Measurements from ENCODE around the gene TP53INP2.
"Not testable (repeated sequence)": the region's sequence is repeated elsewhere in the genome, so short reads cannot be mapped to it uniquely, and the experiment has no call there.

Gene TP53INP2

DNA sequence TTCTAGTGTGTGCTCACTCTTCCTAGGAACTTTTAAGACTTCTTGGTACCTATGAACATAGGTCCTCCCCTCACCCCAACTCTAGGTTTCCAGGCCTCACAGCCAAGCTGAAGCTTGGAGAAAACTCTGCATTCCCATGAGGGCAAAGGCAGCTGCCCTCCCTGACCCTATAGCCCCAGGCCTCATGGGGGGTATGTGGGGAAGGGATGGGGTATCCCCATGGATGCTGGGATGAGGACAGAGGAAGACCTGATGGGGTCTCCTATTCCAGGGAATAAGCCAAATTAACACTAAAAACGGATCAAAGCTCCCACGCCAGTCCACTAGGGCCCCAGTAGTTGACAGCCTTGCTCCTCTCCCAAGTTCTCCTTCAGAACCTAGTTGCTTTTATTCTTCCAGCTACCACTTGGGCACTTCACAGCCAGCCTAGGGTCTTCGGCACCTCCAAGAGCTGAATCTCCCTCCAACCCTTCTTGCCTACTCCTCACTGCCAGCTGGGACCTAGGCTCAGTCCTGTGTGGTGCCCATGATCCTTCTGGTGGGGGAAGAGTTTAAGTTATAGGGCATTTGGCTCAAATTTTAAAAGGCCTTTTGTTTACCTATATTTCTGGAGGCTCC, 7.8 kb downstream of the TP53INP2 start:
- Mint-ChIP-seq H3K27ac (no peak overlapping the region), H3K9me3 (no peaks in the 10 kb centered on the region), H3K27me3 (ENCODE audit: low read depth, poor library complexity) (peaks cover 28% of the 10 kb centered on the region), H3K4me1 (peaks cover 19% of the 10 kb centered on the region), H3K36me3 (ENCODE audit: low read depth) (peaks cover 20% of the 10 kb centered on the region), H3K4me3 (no peak overlapping the region)
- DNase-seq: no peak
- TF ChIP-seq, protein P1, sequence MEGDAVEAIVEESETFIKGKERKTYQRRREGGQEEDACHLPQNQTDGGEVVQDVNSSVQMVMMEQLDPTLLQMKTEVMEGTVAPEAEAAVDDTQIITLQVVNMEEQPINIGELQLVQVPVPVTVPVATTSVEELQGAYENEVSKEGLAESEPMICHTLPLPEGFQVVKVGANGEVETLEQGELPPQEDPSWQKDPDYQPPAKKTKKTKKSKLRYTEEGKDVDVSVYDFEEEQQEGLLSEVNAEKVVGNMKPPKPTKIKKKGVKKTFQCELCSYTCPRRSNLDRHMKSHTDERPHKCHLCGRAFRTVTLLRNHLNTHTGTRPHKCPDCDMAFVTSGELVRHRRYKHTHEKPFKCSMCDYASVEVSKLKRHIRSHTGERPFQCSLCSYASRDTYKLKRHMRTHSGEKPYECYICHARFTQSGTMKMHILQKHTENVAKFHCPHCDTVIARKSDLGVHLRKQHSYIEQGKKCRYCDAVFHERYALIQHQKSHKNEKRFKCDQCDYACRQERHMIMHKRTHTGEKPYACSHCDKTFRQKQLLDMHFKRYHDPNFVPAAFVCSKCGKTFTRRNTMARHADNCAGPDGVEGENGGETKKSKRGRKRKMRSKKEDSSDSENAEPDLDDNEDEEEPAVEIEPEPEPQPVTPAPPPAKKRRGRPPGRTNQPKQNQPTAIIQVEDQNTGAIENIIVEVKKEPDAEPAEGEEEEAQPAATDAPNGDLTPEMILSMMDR (IDR thresholded peaks at IDR 0.05): no peak

DNA sequence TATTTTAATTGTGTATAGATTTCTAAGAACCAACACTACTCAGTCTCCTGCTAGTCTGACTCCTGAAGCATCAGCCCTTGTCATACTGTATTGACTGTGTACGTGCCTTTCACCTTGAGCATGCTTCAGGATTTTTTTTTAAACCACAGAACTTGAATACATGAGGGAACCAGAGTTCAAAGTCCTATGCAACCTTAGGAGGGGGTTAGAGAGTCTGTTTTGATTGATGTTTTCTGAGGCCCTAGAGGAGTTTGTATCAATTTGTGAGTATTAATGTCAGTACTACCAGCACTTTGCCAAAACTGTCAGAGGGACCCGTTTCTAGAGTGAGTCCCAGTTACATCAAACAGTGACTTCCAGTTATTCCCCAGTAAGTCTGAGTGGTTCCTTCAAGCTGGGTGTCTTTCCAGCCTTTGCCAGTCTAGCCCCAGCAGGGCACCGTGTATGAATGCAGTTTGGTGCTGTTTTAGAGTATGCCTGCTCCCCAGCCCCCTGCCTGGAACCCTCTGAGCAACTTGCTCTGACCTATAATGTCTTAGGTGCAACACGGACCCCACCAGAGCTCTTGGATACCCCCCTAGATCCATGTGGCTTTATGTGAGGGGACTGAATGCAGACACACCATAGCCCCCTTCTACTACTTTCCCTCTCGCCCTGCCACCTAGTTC, 8.5 kb downstream of the TP53INP2 start:
- Mint-ChIP-seq H3K27me3 (ENCODE audit: low read depth, poor library complexity) (peaks cover 23% of the 10 kb centered on the region), H3K4me3 (no peak overlapping the region), H3K36me3 (ENCODE audit: low read depth) (peaks cover 26% of the 10 kb centered on the region), H3K9me3 (no peaks in the 10 kb centered on the region), H3K4me1 (peaks cover 15% of the 10 kb centered on the region), H3K27ac (no peak overlapping the region)
- DNase-seq: no peak
- TF ChIP-seq, protein P1 (IDR thresholded peaks at IDR 0.05): no peak

DNA sequence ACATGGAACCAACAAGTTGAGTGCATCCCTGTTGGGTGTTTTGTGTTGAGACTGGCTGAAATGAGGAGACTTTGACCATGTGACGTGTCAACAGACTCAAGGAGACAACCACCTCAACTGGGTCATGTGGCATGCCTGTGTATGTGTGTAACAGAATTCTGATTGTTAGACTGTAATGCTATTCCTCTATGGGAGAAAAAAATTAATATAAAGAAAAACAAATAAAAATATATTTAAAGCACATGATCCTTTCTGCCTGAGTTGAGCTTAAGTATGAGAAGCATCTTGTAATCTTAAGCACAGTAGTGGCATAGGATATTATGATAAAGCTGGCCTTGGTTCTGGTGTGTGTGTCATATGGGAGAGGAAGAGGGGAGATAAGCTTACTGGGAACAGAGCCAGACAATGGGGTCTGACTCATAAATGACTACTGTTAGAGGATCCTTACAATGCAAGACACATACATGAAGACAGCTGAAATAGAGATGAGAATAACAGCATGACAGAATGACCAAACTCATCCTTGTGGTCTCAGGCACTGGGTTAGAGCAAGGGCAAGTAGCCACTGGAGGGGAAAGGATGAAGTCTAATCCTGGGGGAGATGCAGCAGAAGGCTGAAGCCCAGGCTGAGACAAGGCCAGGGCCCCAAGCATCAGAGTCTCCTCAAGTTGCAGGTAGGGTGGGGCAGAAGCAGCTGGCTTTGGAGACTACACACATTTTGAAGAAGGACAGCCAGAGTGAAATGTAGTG, 9.2 kb downstream of the TP53INP2 start:
- no peak overlapping the region for H3K27ac Mint-ChIP-seq
- H3K4me3 Mint-ChIP-seq: no peak overlapping the region
- DNase-seq: no peak
- H3K9me3 Mint-ChIP-seq: no peaks in the 10 kb centered on the region
- H3K27me3 Mint-ChIP-seq (ENCODE audit: low read depth, poor library complexity): peaks cover 16% of the 10 kb centered on the region
- TF ChIP-seq, protein P1 (IDR thresholded peaks at IDR 0.05): no peak
- H3K36me3 Mint-ChIP-seq (ENCODE audit: low read depth): peaks cover 30% of the 10 kb centered on the region
- peaks cover 12% of the 10 kb centered on the region for H3K4me1 Mint-ChIP-seq

DNA sequence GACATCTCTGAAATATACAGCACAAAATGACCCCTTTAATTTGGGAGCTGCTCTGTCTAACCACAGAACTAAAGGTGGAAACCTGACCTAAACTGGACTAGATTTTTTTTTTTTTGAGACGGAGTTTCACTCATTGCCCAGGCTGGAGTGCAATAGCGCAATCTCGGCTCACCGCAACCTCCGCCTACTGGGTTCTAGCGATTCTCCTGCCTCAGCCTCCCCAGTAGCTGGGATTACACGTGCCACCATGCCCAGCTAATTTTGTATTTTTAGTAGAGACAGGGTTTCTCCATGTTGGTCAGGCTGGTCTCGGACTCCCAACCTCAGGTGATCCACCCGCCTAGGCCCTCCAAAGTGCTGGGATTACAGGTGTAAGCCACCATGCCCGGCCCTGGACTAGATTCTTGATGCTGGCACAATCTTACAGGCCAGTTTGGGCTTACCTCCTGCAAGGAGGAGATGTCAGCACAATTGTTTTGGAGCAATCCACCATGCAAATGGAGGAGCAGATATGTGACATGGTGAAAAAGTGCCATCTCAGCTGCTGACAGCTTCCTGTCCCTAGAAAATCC, 9.9 kb downstream of the TP53INP2 start:
- not testable (repeated sequence) for H3K4me1 Mint-ChIP-seq, H3K27ac Mint-ChIP-seq, DNase-seq, H3K4me3 Mint-ChIP-seq, H3K9me3 Mint-ChIP-seq
- H3K27me3 Mint-ChIP-seq (ENCODE audit: low read depth, poor library complexity): peaks cover 11% of the 10 kb centered on the region
- H3K36me3 Mint-ChIP-seq (ENCODE audit: low read depth): peaks cover 36% of the 10 kb centered on the region

DNA sequence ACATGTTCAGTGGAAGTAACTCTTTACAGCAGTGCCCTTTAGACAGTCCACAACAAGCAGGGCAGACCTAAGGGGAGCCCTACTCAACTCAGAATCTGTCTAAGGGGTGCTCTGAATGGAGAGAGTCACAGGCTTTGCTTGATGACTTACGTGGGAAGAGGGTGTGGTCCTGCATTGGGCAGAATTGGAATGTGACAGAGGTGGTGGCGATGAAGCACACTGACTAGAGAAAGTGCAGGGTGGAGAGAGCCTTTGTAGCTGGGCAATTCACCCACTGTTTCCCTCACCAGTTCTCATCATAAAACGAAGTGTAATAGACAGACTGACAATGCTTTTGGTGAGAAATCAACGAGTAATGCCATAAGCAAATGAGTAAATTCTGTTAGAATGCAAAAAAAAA, 11.2 kb downstream of the TP53INP2 start:
- TF ChIP-seq, protein P1 (IDR thresholded peaks at IDR 0.05): no peak

DNA sequence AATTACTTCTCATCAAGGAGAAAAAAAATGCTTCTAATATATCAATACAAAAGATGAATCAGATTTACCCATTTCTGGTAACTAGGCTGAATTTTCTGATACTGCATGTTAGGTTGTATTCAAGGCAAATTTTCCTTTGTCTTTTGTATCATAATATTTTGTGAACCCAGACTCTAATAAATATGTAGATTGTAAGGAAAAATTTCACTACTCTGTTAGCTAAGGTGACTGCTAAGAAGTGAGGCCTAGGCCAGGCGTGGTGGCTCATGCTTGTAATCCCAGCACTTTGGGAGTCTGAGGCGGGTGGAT, 12.7 kb downstream of the TP53INP2 start:
- no peak overlapping the region for H3K4me3 Mint-ChIP-seq
- H3K9me3 Mint-ChIP-seq: no peaks in the 10 kb centered on the region
- H3K36me3 Mint-ChIP-seq (ENCODE audit: low read depth): peaks cover 59% of the 10 kb centered on the region
- H3K27ac Mint-ChIP-seq: no peak overlapping the region
- H3K4me1 Mint-ChIP-seq: no peaks in the 10 kb centered on the region
- no peaks in the 10 kb centered on the region for H3K27me3 Mint-ChIP-seq (ENCODE audit: low read depth, poor library complexity)
- DNase-seq: no peak
- TF ChIP-seq, protein P1 (IDR thresholded peaks at IDR 0.05): no peak

More for the DNA sequence above, 11.2 kb downstream of the TP53INP2 start:
- Mint-ChIP-seq H3K4me1 (peaks cover 4% of the 10 kb centered on the region), H3K36me3 (ENCODE audit: low read depth) (peaks cover 47% of the 10 kb centered on the region), H3K27me3 (ENCODE audit: low read depth, poor library complexity) (peaks cover 8% of the 10 kb centered on the region), H3K27ac (no peak overlapping the region), H3K4me3 (no peak overlapping the region), H3K9me3 (no peaks in the 10 kb centered on the region)
- no peak for DNase-seq

All from nephron progenitor cell (in vitro differentiated cells).